ENCODE results near the gene DHX16.

- TF ChIP-seq CTCF (IDR thresholded peaks at IDR 0.05; ENCODE audit: low read depth, low read length) (no peak), EZH2phosphoT487 (IDR thresholded peaks at IDR 0.05; ENCODE audit: low read depth) (no peak)
These were observed 27.5 kb upstream of the DHX16 start for GRCh38 chr6:30700340-30700739.
